ENCODE results near the gene DCLK3. TPM values are rescaled to one million over a fixed set of nuclear protein-coding genes. Genes with fewer than 3 reads are reported as not detected.

The DCLK3 gene
- total and polyA plus RNA-seq, 2 of the 13 experiments (the other 11 are each of a cell fraction or from before 2014, with no cell fraction given) = not detected

- no peak overlapping the region for H3K27ac ChIP-seq (ENCODE audit: extremely low read length, insufficient read depth, low read length)
- H3K79me2 ChIP-seq (ENCODE audit: insufficient read depth, low read length) = no peaks in the 10 kb centered on the region
- H3K27me3 ChIP-seq (ENCODE audit: control insufficient read depth in 1 of 2, insufficient read depth in 2 of 2, low read length in 2 of 2) = no peaks in the 10 kb centered on the region
- in situ Hi-C loops (cut with HindIII; ENCODE audit: extremely low pct_ligation_motif_present, low pct_unique_long_range_greater_than_20kb) (no loop called here), intact Hi-C loops (cut with micrococcal nuclease; ENCODE audit: unreplicated experiment) (loop anchor here (5.0 kb wide), 1 partner anchor 237 kb away; no protein-coding TSS in a partner anchor)
- no peak overlapping the region for H3K4me3 ChIP-seq (replicated peaks in 1 of 3; ENCODE audit: insufficient read depth in 1 of 3, low read depth in 2 of 3, low read length in 3 of 3)
- no peak overlapping the region for H2AFZ ChIP-seq (ENCODE audit: low read length)
- no peaks in the 10 kb centered on the region for H3K4me1 ChIP-seq (ENCODE audit: insufficient read depth, low read length)
- TF ChIP-seq NR2F1 (CRISPR knock-in tag; IDR thresholded peaks at IDR 0.05) = no peak
- no peak for TF ChIP-seq SALL2 (CRISPR knock-in tag; IDR thresholded peaks at IDR 0.05)
- TF ChIP-seq ZNF598 (CRISPR knock-in tag; IDR thresholded peaks at IDR 0.05; ENCODE audit: borderline replicate concordance) = no peak
- no peak for TF ChIP-seq YEATS2 (CRISPR knock-in tag; IDR thresholded peaks at IDR 0.05; ENCODE audit: borderline replicate concordance)
- TF ChIP-seq HOXA7 (CRISPR knock-in tag; IDR thresholded peaks at IDR 0.05) = no peak
- TF ChIP-seq MXD4 (CRISPR knock-in tag; IDR thresholded peaks at IDR 0.05) = no peak
- TF ChIP-seq ZNF850 (CRISPR knock-in tag; conservative IDR thresholded peaks at IDR 0.05) = no peak
- TF ChIP-seq, protein P1, sequence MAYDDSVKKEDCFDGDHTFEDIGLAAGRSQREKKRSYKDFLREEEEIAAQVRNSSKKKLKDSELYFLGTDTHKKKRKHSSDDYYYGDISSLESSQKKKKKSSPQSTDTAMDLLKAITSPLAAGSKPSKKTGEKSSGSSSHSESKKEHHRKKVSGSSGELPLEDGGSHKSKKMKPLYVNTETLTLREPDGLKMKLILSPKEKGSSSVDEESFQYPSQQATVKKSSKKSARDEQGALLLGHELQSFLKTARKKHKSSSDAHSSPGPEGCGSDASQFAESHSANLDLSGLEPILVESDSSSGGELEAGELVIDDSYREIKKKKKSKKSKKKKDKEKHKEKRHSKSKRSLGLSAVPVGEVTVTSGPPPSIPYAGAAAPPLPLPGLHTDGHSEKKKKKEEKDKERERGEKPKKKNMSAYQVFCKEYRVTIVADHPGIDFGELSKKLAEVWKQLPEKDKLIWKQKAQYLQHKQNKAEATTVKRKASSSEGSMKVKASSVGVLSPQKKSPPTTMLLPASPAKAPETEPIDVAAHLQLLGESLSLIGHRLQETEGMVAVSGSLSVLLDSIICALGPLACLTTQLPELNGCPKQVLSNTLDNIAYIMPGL (CRISPR knock-in tag; IDR thresholded peaks at IDR 0.05; ENCODE audit: borderline replicate concordance in 1 of 2, low read depth in 1 of 2) = no peak
- no peak for TF ChIP-seq GZF1 (CRISPR knock-in tag; IDR thresholded peaks at IDR 0.05)
- TF ChIP-seq NKX3-1 (CRISPR knock-in tag; IDR thresholded peaks at IDR 0.05) = no peak
- TF ChIP-seq ZNF577 (CRISPR knock-in tag; IDR thresholded peaks at IDR 0.05; ENCODE audit: borderline replicate concordance, low read depth) = no peak
- TF ChIP-seq ELF4 (CRISPR knock-in tag; IDR thresholded peaks at IDR 0.05; ENCODE audit: borderline replicate concordance) = no peak
- no peak for TF ChIP-seq XBP1 (CRISPR knock-in tag; IDR thresholded peaks at IDR 0.05)
- no peak for TF ChIP-seq SPEN (CRISPR knock-in tag; IDR thresholded peaks at IDR 0.05; ENCODE audit: low read depth)
- TF ChIP-seq TIGD3 (CRISPR knock-in tag; IDR thresholded peaks at IDR 0.05; ENCODE audit: borderline replicate concordance) = no peak
- TF ChIP-seq ZNF281 (CRISPR knock-in tag; IDR thresholded peaks at IDR 0.05; ENCODE audit: borderline replicate concordance) = no peak
- no peak for TF ChIP-seq KLF11 (CRISPR knock-in tag; IDR thresholded peaks at IDR 0.05)
- TF ChIP-seq RFXANK (CRISPR knock-in tag; IDR thresholded peaks at IDR 0.05) = no peak
- BruUV-seq (replicated peaks) = no TSS peak
- ChIA-PET POLR2A (no interaction called here), CTCF (ENCODE audit: low intra/inter-chr PET ratio, low total read pairs) (no interaction called here)
- no peaks in the 10 kb centered on the region for H3K9me3 ChIP-seq (ENCODE audit: low read length)
- no peak for ATAC-seq
- no peak for FAIRE-seq
- no peak overlapping the region for H3K4me2 ChIP-seq (ENCODE audit: low read depth, low read length)
- under 1% methylated on average over 5 of the region's 6 CpGs for WGBS (ENCODE audit: low lambda C conversion rate)
- no peak for DNase-seq (ENCODE audit: low spot score)
- H4K20me1 ChIP-seq (ENCODE audit: insufficient read depth, low read length) = no peaks in the 10 kb centered on the region
- H3K36me3 ChIP-seq (replicated peaks in 1 of 2; ENCODE audit: control insufficient read depth in 1 of 2, insufficient read depth in 2 of 2, low read length in 2 of 2) = no peaks in the 10 kb centered on the region
- H3K9ac ChIP-seq (ENCODE audit: insufficient read depth, low read depth, low read length) = no peak overlapping the region
Measured at GRCh38 chr3:36790765-36791164, 26.4 kb upstream of the DCLK3 start.
